Activated CD8-positive, alpha-beta T cell treated with anti-CD3 and anti-CD28 coated beads for 36 hours (primary cell): ENCODE data around the gene BUB1B. TPM values are rescaled to one million over a fixed set of nuclear protein-coding genes. Genes with fewer than 3 reads are reported as not detected.
"Not testable (repeated sequence)": the region's sequence is repeated elsewhere in the genome, so short reads cannot be mapped to it uniquely, and the experiment has no call there.

Source experiments
- ATAC-seq: fragments of 200-7000 bp; cut with Tn5 transposase; one replicate; pipeline ENCODE4 v1.10.0; 2021; ENCODE audit warnings: mild to moderate bottlenecking, moderate library complexity
- CTCF ChIA-PET: fragments of 350-600 bp; sonication (Branson Sonifier 250); formaldehyde crosslinking; loops from one replicate; lab custom pipeline; 2021; ENCODE audit warnings: antibody characterized with exemption; lab: Charles Lee
- POLR2A ChIA-PET: fragments of 350-600 bp; sonication (Branson Sonifier 250); formaldehyde crosslinking; loops from one replicate; lab custom pipeline; 2021; ENCODE audit warnings: antibody characterized with exemption; lab: Charles Lee
- DNase-seq: peaks from one replicate; pipeline ENCODE4 v3.0.0-alpha.2; 2020
- H3K27ac Mint-ChIP-seq: one replicate; pipeline ENCODE4 v1.8.0; 2021; ENCODE audit warnings: mild to moderate bottlenecking, mixed read lengths
- H3K27me3 Mint-ChIP-seq: one replicate; pipeline ENCODE4 v1.8.0; 2021; ENCODE audit warnings: mixed read lengths
- H3K36me3 Mint-ChIP-seq: one replicate; pipeline ENCODE4 v1.8.0; 2021; ENCODE audit warnings: low read depth, mixed read lengths
- H3K4me1 Mint-ChIP-seq: one replicate; pipeline ENCODE4 v1.8.0; 2021; ENCODE audit warnings: low read depth, mixed read lengths
- H3K4me3 Mint-ChIP-seq: one replicate; pipeline ENCODE4 v1.8.0; 2021; ENCODE audit warnings: mild to moderate bottlenecking, moderate library complexity, mixed read lengths
- H3K9me3 Mint-ChIP-seq: one replicate; pipeline ENCODE4 v1.8.0; 2021; ENCODE audit warnings: mixed read lengths
- intact Hi-C: fragments of 100-400 bp; cut with micrococcal nuclease; formaldehyde crosslinking; loops from one replicate; pipeline ENCODE4 v1.10.0; 2022
- total RNA-seq, 2 experiments: library from RNA; stranded (reverse); gene quantifications; one replicate each; pipeline ENCODE4 v1.2.3, GENCODE V29; 2021
- TF ChIP-seq, protein P1 (sequence below): fragments of 200-600 bp; IDR thresholded peaks from one replicate; pipeline ENCODE4 v1.8.0; 2022; ENCODE audit warnings: antibody characterized with exemption, mild to moderate bottlenecking

The BUB1B gene
- total RNA-seq, 2 experiments from 2014 or later = 79.6 to 82.5 TPM

DNA sequence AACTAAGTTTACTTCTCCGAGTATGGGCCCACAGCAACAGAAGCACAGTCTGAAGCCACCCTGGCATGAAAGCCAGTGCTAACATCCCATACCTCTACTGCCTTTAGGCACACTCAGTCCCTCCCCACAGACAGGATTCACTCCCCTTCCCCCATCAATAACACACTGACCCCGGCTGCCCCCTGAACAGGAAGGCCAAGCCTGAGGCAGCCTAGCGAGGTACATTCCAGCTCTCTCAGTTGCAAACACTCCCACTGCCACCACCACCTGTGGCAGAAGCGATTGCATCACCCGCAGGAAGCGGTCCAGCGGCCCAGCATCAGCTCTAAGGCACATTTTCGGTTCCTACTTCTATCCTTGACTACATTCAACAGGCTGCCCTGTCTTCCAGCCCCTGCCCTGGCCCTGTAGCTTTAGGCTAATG, 45.2 kb upstream of the BUB1B start:
- Mint-ChIP-seq H3K27ac (peak overlapping the region; percentile 83), H3K4me3 (peak overlapping the region; percentile 5), H3K9me3 (no peaks in the 10 kb centered on the region), H3K36me3 (no peaks in the 10 kb centered on the region), H3K27me3 (peaks cover 9% of the 10 kb centered on the region), H3K4me1 (peaks cover 12% of the 10 kb centered on the region)
- DNase-seq (peak; percentile 79), ATAC-seq (peak; percentile 94)
- TF ChIP-seq, protein P1, sequence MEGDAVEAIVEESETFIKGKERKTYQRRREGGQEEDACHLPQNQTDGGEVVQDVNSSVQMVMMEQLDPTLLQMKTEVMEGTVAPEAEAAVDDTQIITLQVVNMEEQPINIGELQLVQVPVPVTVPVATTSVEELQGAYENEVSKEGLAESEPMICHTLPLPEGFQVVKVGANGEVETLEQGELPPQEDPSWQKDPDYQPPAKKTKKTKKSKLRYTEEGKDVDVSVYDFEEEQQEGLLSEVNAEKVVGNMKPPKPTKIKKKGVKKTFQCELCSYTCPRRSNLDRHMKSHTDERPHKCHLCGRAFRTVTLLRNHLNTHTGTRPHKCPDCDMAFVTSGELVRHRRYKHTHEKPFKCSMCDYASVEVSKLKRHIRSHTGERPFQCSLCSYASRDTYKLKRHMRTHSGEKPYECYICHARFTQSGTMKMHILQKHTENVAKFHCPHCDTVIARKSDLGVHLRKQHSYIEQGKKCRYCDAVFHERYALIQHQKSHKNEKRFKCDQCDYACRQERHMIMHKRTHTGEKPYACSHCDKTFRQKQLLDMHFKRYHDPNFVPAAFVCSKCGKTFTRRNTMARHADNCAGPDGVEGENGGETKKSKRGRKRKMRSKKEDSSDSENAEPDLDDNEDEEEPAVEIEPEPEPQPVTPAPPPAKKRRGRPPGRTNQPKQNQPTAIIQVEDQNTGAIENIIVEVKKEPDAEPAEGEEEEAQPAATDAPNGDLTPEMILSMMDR = no peak
- intact Hi-C loops = no loop called here
- ChIA-PET CTCF (interaction anchor here (1.2 to 6.9 kb wide), 5 partner anchors 11 to 164 kb away, joined by 5 to 99 read pairs (median 6); no protein-coding TSS in a partner anchor), POLR2A (interaction anchor here (0.6 to 1.7 kb wide), 5 partner anchors 9 to 72 kb away, joined by 3 to 5 read pairs (median 3); no protein-coding TSS in a partner anchor)

DNA sequence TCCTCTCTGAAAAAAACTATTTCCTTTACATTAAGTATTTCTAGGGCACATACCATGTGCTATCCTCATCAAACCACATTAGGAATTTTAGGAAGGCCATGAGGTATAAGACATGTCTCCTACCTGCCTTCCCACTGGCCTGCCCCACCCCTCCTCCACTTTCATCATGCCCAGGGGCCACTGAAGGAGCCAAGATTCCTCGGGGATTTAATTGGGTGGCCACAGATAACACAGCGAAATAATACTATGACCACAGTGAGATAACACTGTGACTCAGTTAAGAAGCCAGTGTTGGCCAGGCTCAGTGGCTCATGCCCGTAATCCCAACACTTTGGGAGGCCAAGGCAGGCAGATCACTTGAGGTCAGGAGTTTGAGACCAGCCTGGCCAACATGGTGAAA, 42.4 kb upstream of the BUB1B start:
- peaks cover 1% of the 10 kb centered on the region for H3K27me3 Mint-ChIP-seq
- DNase-seq (no peak), ATAC-seq (no peak)
- no peak overlapping the region for H3K27ac Mint-ChIP-seq
- intact Hi-C loops = no loop called here
- H3K36me3 Mint-ChIP-seq = no peaks in the 10 kb centered on the region
- POLR2A ChIA-PET = interaction anchor here (0.7 kb wide), 1 partner anchor 332 kb away, joined by 3 read pairs; no protein-coding TSS in a partner anchor
- no peak overlapping the region for H3K4me3 Mint-ChIP-seq
- peaks cover 12% of the 10 kb centered on the region for H3K4me1 Mint-ChIP-seq
- no peaks in the 10 kb centered on the region for H3K9me3 Mint-ChIP-seq
- CTCF ChIA-PET = interaction anchor here (1.3 to 6.9 kb wide), 2 partner anchors 14 to 73 kb away, joined by 3 to 99 read pairs; no protein-coding TSS in a partner anchor
- TF ChIP-seq, protein P1 = no peak

DNA sequence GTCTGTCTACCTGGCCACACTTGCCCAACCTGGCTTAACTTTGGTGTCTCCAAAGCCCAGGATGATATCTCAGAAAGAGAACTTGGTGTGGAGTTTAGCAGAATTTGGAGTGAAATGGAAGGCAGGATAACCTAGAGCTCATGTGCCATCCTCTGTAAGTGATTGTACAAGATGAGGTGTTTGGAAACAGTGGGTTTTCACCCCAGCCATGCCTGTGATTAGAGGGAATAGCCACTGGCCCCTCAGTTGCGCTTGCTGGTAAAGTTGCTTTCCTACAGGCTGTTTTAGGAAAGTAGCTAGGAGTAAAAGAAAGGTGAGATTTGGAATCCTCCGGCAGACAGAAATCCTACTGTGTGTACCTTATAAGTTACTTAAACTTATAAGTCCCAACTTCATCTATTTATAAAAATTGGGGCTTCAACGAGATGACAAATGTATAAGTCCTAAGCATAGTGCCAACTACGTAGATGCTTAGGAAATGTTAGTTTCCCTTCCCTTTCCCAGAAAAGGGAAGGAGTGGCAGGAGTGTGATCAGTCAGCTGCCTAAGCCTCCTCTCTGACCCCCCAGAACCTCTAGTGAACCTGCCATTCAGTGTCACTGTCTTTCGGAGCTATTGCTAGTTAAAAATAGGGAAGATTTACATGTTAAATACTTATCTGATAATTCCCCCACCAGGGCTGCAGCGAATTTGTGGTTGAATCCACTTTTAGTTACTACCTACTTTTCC, 38.8 kb upstream of the BUB1B start:
- Mint-ChIP-seq H3K36me3 (no peaks in the 10 kb centered on the region), H3K4me1 (no peaks in the 10 kb centered on the region), H3K4me3 (no peak overlapping the region), H3K27ac (no peak overlapping the region), H3K27me3 (no peaks in the 10 kb centered on the region), H3K9me3 (no peaks in the 10 kb centered on the region)
- POLR2A ChIA-PET = no interaction called here
- intact Hi-C loops = no loop called here
- CTCF ChIA-PET = interaction anchor here (1.1 to 4.6 kb wide), 4 partner anchors 11 to 76 kb away, joined by 3 to 23 read pairs (median 4); no protein-coding TSS in a partner anchor
- TF ChIP-seq, protein P1 = no peak
- DNase-seq (no peak), ATAC-seq (no peak)

DNA sequence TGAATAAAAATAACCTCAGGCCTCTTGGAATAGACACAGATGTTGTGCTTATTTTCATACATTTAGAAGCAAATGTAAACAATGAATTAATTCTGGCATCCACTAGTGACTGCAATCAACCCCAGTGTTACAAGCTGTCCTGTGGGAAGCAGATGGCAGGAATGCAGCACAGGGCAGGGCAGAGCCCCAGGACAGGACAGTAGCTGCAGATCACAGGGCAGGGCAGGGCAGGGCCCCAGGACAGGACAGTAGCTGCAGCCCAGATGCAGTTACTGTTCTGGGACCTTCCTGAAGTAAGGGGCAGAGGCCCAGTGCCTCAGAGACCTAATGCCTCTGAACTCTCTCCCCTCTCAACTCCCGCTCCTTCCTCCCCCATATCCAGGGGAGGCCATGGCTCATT, 37.9 kb upstream of the BUB1B start:
- ATAC-seq, H3K27ac Mint-ChIP-seq, H3K9me3 Mint-ChIP-seq, H3K36me3 Mint-ChIP-seq, DNase-seq, H3K27me3 Mint-ChIP-seq, intact Hi-C loops, H3K4me1 Mint-ChIP-seq, H3K4me3 Mint-ChIP-seq: not testable (repeated sequence)
- CTCF ChIA-PET = interaction anchor here (1.1 to 4.6 kb wide), 3 partner anchors 9 to 17 kb away, joined by 3 to 23 read pairs (median 4); no protein-coding TSS in a partner anchor
- POLR2A ChIA-PET = interaction anchor here (1.3 kb wide), 1 partner anchor 77 kb away, joined by 3 read pairs; no protein-coding TSS in a partner anchor

DNA sequence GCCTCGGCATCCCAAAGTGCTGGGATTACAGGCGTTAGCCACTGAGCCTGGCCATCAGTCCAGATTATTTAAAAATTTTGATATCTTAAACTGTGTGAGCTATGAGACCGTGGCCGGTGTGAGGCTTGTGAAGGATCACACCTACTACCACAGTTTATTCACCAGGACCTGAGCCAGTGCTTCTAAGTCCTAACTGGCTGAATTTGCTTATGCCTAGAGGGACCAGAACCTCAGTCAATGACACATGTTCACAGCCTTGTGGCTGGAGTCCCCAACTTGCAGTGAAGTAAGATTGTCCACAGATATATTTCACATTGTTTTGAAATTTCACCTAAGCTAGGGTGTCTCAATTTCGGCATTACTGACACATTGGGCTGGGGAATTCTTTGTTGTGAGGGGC, 37.0 kb upstream of the BUB1B start:
- H3K27ac Mint-ChIP-seq, H3K27me3 Mint-ChIP-seq, H3K4me3 Mint-ChIP-seq, H3K9me3 Mint-ChIP-seq, H3K36me3 Mint-ChIP-seq, DNase-seq, intact Hi-C loops, H3K4me1 Mint-ChIP-seq, ATAC-seq: not testable (repeated sequence)
- CTCF ChIA-PET = interaction anchor here (1.1 to 4.6 kb wide), 3 partner anchors 10 to 18 kb away, joined by 3 to 23 read pairs (median 4); no protein-coding TSS in a partner anchor
- POLR2A ChIA-PET = interaction anchor here (0.6 to 1.3 kb wide), 3 partner anchors 27 to 83 kb away, joined by 3 to 4 read pairs (median 3); no protein-coding TSS in a partner anchor

DNA sequence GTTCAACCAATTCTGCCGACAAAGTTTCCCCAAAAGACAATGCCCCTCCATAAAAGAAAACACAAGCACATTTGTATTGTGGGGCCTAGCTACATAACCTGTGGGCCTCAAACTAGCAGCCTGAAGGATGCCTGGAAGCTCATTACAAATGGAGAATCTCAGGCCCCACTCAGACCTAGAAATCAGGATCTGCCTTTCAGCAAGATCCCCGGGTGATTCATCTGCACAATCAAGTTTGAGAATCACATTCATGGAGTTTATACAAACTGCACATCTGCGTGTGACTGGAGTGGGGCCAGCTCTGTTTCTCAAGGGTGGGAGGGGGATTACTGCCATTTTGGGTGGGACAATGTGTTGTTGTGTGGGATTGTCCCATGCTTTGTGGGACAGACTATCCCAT, 36.5 kb upstream of the BUB1B start:
- DNase-seq, ATAC-seq, H3K27me3 Mint-ChIP-seq, H3K9me3 Mint-ChIP-seq, H3K36me3 Mint-ChIP-seq, intact Hi-C loops, H3K4me1 Mint-ChIP-seq, H3K4me3 Mint-ChIP-seq, H3K27ac Mint-ChIP-seq: not testable (repeated sequence)
- POLR2A ChIA-PET = interaction anchor here (0.6 to 1.3 kb wide), 3 partner anchors 28 to 83 kb away, joined by 3 to 4 read pairs (median 3); no protein-coding TSS in a partner anchor
- CTCF ChIA-PET = interaction anchor here (4.6 kb wide), 1 partner anchor 19 kb away, joined by 23 read pairs; no protein-coding TSS in a partner anchor

DNA sequence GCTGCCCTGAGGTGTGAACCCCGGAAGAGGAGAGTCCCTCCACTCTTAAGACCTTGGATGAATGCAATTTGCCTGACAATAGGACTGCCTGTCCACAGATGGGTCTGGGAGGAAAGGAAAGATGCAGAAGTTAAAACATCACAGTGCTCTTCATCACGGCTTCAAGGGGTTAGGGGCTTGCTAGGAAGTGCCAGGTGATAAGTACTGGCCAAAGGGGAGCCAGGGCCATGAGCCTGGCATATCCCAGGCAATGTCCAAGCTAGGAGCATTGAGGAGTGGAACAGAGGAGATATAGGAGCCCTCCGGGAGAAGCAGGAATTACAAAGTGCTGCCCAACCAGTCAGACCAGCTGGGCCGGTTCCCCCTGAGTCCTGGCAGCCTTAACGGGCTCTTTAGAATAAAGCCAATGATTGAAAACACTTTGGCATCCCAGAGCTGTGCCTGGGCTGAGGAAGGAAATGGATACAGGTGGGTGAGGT, 36.0 kb upstream of the BUB1B start:
- intact Hi-C loops, H3K9me3 Mint-ChIP-seq, H3K4me3 Mint-ChIP-seq, H3K4me1 Mint-ChIP-seq, H3K36me3 Mint-ChIP-seq, H3K27ac Mint-ChIP-seq, POLR2A ChIA-PET, DNase-seq, H3K27me3 Mint-ChIP-seq: not testable (repeated sequence)
- CTCF ChIA-PET = interaction anchor here (4.6 kb wide), 1 partner anchor 19 kb away, joined by 23 read pairs; no protein-coding TSS in a partner anchor
- peak; percentile 3 for ATAC-seq
